Dermis microvascular lymphatic vessel endothelial cell (primary cell): Measurements from ENCODE around the gene SCP2. TPM values are rescaled to one million over a fixed set of nuclear protein-coding genes. Genes with fewer than 3 reads are reported as not detected.

ENCODE experiments used
- DNase-seq, 2 donors: peaks; one replicate each; pipeline versions ENCODE4 v3.0.0 to v3.0.0-alpha.2; 2010; ENCODE audit warnings: low read depth in 2 of 2
- total RNA-seq: library from RNA; depleted of rRNA; stranded (reverse); fragments of >200 nt; gene quantifications from 2 replicates; pipeline ENCODE4 v1.2.1, GENCODE V29; 2014

Gene SCP2
- total RNA-seq: 86.7 and 100 TPM in 2 replicates

DNA sequence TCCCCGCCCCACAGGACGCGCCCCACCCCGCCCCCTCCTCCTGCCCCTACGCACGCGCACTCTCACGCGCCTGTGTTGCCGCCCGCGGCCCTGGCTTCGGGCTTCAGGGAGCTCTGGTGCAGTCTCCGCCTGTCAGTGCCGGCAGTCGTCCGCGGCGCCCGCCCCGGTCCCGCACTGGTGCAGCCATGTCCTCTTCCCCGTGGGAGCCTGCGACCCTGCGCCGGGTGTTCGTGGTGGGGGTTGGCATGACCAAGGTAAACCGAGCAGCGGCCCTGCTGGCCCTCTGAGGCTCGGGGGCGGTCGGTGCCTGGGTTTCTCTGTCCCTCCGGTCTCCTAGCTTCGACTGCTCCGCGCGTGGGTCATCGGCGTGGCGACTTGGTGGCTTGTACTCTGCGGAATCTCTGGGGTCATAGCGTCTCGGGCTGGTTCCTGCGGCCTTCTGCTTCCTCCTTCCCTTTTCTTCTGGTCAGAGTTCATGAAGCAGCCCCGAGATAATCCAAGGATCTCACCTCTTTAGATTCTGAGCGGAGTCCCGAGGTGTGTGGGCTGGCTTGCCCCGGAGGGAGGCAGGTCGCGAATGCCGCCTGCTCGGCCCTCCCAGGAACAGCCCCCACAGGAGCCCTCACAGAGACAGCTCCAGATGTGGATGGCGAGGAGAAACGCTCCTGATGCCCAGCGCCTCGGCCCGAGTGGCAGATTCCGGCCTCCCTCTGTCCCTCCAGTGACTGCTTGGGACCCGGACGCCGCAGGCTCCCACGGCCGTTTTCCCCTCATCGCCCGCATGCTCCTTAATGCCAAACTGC lies at the start of gene SCP2:
TSS of gene SCP2 (plus strand) at position 65 of the 803 bp plus-strand sequence. CDS start at position 186, 121 bp downstream.
- peak; percentile 23 to 75 for DNase-seq

DNA sequence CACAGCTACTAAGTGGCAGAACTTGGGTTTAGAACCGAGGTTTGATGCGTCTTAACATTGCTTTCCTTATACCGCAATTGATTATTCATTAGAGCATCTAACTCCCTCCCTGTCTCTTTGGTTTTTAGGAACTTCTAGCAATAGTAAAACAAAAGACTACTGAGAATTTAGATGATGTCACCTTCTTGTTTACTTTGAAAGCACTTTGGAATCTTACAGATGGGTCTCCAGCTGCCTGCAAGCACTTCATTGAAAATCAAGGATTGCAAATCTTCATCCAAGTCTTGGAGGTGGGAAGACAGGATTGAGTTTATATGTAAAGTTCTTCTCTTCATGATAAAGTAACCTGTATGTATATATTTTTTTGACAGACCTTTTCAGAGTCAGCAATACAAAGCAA lies 49.5 kb upstream of the SCP2 start:
- DNase-seq: no peak

GRCh38 chr1:52880206-52880605 lies 46.9 kb upstream of the SCP2 start:
- no peak for DNase-seq

DNA sequence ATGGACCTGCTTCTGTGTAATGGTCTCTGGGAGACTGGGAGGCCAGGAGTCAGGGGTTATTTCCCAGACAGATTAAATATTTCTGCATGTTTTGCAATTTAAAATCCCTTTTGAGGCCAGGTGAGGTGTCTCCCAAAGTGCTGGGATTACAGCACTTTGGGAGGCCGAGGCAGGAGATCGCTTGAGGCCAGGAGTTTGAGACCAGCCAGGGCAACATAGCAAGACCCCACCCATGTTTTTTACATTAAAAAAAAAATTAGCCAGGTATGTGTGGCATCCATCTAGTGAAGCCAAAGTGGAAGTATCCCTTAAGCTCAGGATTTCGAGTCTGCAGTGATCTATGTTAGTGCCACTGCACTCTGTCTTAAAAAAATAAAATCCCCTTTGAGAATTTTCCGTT lies 39.6 kb upstream of the SCP2 start:
- no peak for DNase-seq

DNA sequence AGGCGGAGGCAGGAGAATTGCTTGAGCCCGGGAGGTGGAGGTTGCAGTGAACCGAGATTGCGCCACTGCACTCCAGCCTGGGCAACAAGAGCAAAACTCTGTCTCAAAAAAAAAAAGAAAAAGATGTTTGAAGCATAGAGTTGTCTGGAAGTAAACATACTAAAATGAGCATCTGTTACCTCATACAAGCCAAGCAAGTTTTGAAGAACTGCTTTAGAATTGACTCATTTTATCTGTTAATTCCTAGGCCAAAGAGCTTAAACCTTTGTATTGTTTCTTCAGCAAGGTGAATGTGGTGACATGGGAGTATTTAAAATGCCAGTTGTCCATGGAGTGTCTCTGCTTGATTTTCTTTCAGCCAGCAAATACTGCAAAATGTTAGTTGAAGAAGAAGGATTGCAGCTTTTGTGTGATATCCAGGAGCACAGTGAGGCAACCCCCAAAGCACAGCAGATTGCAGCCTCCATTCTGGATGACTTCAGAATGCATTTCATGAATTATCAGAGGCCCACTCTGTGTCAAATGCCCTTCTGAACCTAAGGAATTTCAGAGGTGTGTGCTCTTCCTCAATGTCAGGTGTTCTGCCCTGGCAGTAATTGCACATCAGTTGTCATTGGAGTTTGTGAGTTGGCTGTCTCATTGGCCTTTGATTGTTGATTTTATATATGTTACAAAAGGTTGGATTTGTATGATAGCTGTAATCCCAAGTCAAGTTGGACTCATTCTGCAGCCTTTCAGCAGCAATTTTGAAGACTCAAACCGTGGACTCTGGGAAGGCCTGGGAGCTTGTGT lies 34.5 kb upstream of the SCP2 start:
- no peak for DNase-seq

GRCh38 chr1:52899445-52899894 lies 27.6 kb upstream of the SCP2 start:
- DNase-seq: no peak

- no peak for DNase-seq
These were observed 26.7 kb upstream of the SCP2 start for GRCh38 chr1:52900402-52900801.

DNA sequence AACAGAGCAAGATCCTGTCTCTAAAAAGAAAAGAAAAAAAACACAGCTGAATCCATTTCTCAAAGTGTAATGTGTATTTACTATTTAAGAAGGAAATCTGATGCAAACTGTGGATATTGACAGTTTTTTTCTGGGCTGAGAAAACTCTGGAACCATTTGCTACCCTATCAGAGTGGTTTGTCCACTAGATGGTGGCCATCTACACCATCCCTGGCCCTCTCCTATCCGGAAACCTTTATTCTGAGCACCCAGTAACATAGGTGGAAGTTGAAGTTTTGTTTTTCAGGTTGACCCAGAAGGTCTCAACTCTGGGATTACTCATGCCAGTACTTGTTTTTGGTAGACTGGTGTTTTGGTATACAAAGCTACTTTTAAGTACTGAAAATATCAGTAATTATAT lies 25.7 kb upstream of the SCP2 start:
- no peak for DNase-seq

- no peak for DNase-seq
These were observed 22.7 kb upstream of the SCP2 start for GRCh38 chr1:52904208-52904926.

GRCh38 chr1:52904927-52905698 lies 22.0 kb upstream of the SCP2 start:
- DNase-seq: peak; percentile 14 to 31

DNA sequence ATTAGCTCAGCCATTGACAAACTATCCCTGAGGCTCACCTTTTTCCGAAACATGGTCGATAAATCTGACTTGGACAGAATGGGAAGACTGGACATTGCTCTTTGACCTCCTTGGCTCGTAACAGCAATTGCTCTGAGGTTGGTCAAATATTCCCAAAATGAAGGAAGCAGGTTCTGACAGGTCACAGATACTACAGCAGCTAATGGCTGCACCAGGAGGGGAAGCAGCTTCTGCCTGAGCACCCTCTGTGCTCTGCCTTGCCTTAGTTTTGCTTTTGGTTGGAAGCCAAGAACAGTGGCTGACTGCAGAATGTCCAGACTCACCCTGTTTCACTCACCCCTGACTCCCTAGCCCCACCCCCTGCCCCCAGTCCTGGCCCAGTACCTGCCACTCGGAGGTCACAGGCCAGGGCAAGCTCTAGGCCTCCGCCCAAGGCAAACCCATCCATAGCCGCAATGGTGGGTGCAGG lies 20.9 kb upstream of the SCP2 start:
- DNase-seq: no peak

DNA sequence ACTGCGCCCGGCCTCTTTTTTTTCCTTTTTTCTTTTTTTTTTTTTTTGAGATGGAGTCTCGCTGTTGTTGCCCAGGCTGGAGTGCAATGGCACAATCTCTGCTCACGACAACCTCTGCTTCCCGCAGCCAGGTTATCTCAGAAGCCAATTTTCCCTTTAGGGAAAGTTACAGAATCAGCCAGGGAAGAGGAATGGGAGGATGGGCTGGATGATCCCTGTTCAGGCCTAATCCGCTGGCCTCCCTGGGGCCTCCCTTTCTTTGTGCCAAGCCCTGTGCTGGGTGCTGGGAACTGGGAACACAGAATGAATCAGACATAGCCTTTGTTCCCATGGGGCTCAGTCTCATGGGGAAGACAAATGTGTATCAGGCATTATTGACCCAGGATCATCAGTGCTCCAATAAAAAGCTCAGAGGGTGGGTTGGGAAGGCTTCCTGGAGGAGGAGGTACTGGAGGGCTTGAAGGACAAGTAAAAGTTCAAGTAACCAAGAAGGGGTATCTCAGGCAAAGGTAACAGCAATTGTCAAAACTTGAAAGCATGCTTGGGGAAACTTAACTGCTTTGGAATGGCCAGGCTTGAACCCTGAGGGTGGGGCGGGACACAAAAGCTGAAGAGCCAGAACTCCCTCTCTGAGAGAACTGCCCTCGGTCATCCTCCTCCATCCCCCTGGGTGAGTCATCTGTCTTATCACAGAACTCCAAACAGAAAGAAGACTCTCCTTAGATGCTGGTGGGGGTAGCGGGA lies 19.8 kb upstream of the SCP2 start:
- no peak for DNase-seq

DNA sequence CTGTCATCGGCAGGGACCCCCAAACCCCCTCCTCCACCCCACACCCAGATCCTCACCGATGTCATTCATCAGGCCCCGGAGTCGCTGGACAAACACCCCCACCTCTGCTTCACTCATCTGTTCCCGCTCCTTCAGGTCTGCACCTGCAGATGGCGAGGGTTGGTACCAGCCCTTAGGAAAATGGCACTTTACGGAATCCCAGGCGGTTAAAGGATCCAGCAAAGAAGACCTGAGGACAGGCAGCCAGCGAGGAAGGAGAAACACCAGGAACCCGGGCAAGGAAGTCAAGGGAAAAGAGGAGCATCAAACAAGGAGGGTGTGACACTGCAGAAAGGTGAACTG lies 19.3 kb upstream of the SCP2 start:
- no peak for DNase-seq

DNA sequence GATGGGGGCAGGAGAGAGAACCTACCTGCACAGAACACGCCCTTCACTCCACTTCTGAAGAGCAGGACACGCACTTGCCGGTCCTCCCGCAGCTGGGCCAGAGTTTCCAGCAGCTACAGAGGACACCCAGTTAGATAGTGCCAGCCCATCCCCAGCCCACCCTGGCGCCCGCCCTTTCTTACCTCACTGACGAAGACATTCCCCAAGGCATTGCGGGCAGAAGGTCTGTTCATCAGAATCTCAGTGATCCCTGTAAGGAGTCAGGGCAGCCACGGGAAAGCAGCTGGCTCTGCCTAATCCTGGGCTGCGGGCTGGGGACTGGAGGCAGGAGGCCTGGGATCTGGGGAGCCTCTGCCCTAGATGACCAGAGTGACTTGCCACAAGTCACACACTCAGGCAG lies 15.5 kb upstream of the SCP2 start:
- no peak for DNase-seq

- no peak for DNase-seq
These were observed 14.1 kb upstream of the SCP2 start for GRCh38 chr1:52913014-52913413.

DNA sequence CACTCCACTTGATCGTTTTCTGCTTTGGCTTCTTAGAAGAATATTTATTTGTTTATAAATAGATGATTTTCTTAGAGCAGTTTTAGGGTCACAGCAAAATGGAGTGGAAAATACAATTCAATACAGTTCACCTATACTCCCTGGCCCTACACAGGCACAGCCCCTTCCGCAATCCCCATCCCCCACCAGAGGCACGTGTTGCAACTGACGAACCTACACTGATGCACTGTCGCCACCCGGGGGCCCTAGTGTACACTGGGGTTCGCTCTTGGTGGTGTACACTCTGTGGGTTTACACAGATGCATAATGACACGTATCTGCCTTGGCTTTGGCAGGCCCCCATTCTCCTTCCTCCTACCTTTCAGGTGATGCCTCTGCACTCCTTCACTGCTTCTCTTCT lies 13.5 kb upstream of the SCP2 start:
- DNase-seq: no peak

- no peak for DNase-seq
These were observed 12.6 kb upstream of the SCP2 start for GRCh38 chr1:52914463-52914862.

DNA sequence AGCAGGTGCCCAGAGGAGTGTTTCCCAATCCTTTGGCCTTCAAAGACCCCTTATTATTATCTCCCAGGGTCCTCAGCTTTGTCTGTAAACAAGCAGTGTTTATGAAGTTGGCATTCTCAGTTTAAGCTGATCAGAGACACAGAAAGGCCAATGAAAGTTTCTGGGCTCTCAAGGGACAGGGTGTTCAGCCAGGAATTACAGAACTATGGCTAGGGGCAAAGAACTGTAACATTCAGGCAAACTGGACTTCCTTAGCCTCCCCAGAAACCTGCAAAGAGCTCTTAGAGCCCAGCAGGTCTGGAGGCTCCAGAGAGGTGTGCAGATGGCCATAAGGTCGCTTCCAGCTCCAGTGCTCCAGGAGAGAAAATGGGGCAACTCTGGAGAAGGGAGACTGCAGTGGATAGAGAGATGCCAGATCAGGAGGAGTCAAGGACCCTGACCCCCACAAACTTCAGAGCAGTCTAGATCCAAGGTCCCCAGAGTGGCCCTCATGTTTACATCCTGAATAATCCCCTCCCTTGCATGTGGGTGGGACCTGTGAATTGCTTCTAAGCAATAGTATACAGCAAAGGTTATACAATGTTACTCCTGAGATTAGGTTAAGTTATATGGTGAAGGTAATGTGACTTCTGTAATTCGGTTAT lies 11.7 kb upstream of the SCP2 start:
- DNase-seq: no peak

DNA sequence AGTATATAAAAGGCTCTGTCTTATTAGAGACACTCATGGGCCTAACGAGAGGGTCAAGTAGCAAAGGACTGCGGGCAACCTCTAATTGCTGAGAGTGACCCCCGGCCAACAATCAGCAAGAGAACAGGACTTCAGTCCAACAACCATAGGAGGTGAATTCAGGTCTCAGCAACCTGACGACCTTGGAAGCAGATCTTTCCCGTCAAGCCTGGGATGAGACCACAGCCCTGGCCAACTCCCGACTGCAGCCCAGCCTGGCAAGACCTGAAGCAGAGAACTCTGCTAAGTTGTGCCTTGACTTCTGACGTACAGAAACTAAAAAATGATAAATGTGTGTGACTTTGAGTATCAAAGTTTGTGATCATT lies 11.2 kb upstream of the SCP2 start:
- DNase-seq: no peak
